Gastrocnemius medialis (tissue), 4 donors: ENCODE measurements around the gene DPP10. TPM values are rescaled to one million over a fixed set of nuclear protein-coding genes. Genes with fewer than 3 reads are reported as not detected.

Experiments used
- ATAC-seq, 2 donors: fragments of 150-250 bp; one replicate each; pipeline ENCODE4 v1.9.1; 2016
- DNase-seq, 2 donors: peaks; one replicate each; pipeline ENCODE4 v3.0.0-alpha.2; 2019
- H3K27ac ChIP-seq, 4 donors: fragments of 200-600 bp; sonication (generic); 1 replicate in 1 of 4; 2 replicates in 3 of 4; pipeline ENCODE4 v1.5.1; 2016 to 2018; ENCODE audit warnings: mild to moderate bottlenecking in 2 of 4, moderate library complexity in 1 of 4
- H3K27me3 ChIP-seq, 3 donors: fragments of 200-600 bp; sonication (generic) in 2 of 3; 1 replicate in 1 of 3; 2 replicates in 2 of 3; pipeline versions ENCODE4 v1.5.1 to v1.6.0; 2016 to 2019; ENCODE audit warnings: mild to moderate bottlenecking in 1 of 3, moderate library complexity in 1 of 3
- H3K36me3 ChIP-seq, 2 donors: fragments of 200-600 bp; sonication (generic) in 1 of 2; one replicate each; pipeline ENCODE4 v1.5.1; 2017 to 2018
- H3K4me1 ChIP-seq, 2 donors: fragments of 200-600 bp; sonication (generic) in 1 of 2; one replicate each; pipeline ENCODE4 v1.5.1; 2016 to 2017; ENCODE audit warnings: mild to moderate bottlenecking in 2 of 2
- H3K4me3 ChIP-seq, 4 donors: fragments of 200-600 bp; sonication (generic) in 3 of 4; 1 replicate in 1 of 4; 2 replicates in 3 of 4; pipeline ENCODE4 v1.5.1; 2016 to 2019; ENCODE audit warnings: mild to moderate bottlenecking in 2 of 4
- H3K9me3 ChIP-seq, 3 donors: fragments of 200-600 bp; sonication (generic) in 2 of 3; 1 replicate in 1 of 3; 2 replicates in 2 of 3; pipeline ENCODE4 v1.5.1; 2016 to 2019
- CTCF ChIP-seq, 5 experiments: fragments of 450-650 bp in 3 of 5; fragments of 200-600 bp in 2 of 5; sonication (generic) in 2 of 5; IDR thresholded peaks in 4 of 5; conservative IDR thresholded peaks in 1 of 5; 1 replicate in 4 of 5; 2 replicates in 1 of 5; pipeline ENCODE4 v1.5.1; 2016 to 2019; ENCODE audit warnings: antibody characterized with exemption in 5 of 5, mild to moderate bottlenecking in 3 of 5, moderate library complexity in 3 of 5
- POLR2A ChIP-seq, 2 donors: fragments of 450-650 bp; IDR thresholded peaks; one replicate each; pipeline ENCODE4 v1.6.1; 2017; ENCODE audit warnings: antibody characterized with exemption in 2 of 2, mild to moderate bottlenecking in 2 of 2, moderate library complexity in 2 of 2
- in situ Hi-C, 4 donors: fragments of 200-750 bp; cut with MboI; loops; one replicate each; pipeline versions ENCODE4 v1.15.0 to v1.8.0; 2017; ENCODE audit warnings: low sequenced_read_pairs in 4 of 4
- intact Hi-C: fragments of 100-400 bp; cut with DNase I; formaldehyde crosslinking; loops from one replicate; pipeline ENCODE4 v1.15.1; 2023; ENCODE audit warnings: low total_unique reads
- total RNA-seq, 4 donors: library from RNA; depleted of rRNA; stranded (reverse); fragments of >200 nt; gene quantifications; one replicate each; pipeline versions ENCODE4 v1.1.0 to v1.2.3, GENCODE V29; 2016

The DPP10 gene
- total RNA-seq, 4 donors from 2014 or later = not detected

GRCh38 chr2:115650827-115651226, 1208.4 kb downstream of the DPP10 start:
- no peak for DNase-seq
- Histone ChIP-seq H3K27me3 (no peaks in the 10 kb centered on the region), H3K27ac (no peak overlapping the region), H3K9me3 (no peaks in the 10 kb centered on the region), H3K4me3 (no peak overlapping the region), H3K36me3 (no peaks in the 10 kb centered on the region), H3K4me1 (no peaks in the 10 kb centered on the region)
- intact Hi-C loops = no loop called here
- TF ChIP-seq CTCF (IDR thresholded peaks at IDR 0.05 in 4 of 5, conservative IDR thresholded peaks at IDR 0.05 in 1 of 5) (no peak), POLR2A (IDR thresholded peaks at IDR 0.05) (no peak)
- no peak for ATAC-seq
- in situ Hi-C loops = no loop called here

- in situ Hi-C loops = no loop called here
- Histone ChIP-seq H3K36me3 (no peaks in the 10 kb centered on the region), H3K4me3 (no peak overlapping the region), H3K4me1 (no peaks in the 10 kb centered on the region), H3K9me3 (no peaks in the 10 kb centered on the region), H3K27me3 (no peaks in the 10 kb centered on the region), H3K27ac (no peak overlapping the region)
- DNase-seq (no peak), ATAC-seq (no peak)
- TF ChIP-seq POLR2A (IDR thresholded peaks at IDR 0.05) = no peak
- TF ChIP-seq CTCF (IDR thresholded peaks at IDR 0.05 in 4 of 5, conservative IDR thresholded peaks at IDR 0.05 in 1 of 5) = no peak
- intact Hi-C loops = no loop called here
These were observed 1210.2 kb downstream of the DPP10 start for GRCh38 chr2:115652652-115653051.

DNA sequence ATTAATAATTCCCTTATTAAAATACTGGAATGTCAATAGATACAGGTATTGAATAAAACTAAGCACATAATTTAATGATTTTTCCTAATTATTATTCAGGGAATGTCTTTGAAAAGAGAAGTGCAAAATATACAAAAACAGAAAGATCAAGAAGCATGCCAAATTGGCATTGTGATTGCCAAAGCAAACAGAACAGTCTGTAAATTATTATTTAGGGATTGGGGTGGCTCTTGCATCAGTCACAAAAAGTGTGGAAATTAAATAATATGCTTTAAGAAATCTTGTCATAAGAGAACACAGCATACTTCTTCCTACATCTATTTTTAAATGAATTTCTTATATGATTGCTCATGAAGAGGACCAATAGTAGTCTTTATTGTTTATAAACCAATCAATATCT, 1211.9 kb downstream of the DPP10 start:
- H3K4me3 ChIP-seq = no peak overlapping the region
- in situ Hi-C loops (no loop called here), intact Hi-C loops (no loop called here)
- TF ChIP-seq CTCF (IDR thresholded peaks at IDR 0.05 in 4 of 5, conservative IDR thresholded peaks at IDR 0.05 in 1 of 5) (no peak), POLR2A (IDR thresholded peaks at IDR 0.05) (no peak)
- no peak for DNase-seq
- no peak overlapping the region for H3K27ac ChIP-seq
- no peak for ATAC-seq
- H3K27me3 ChIP-seq = no peaks in the 10 kb centered on the region
- H3K9me3 ChIP-seq = no peaks in the 10 kb centered on the region
- no peaks in the 10 kb centered on the region for H3K36me3 ChIP-seq
- no peaks in the 10 kb centered on the region for H3K4me1 ChIP-seq

DNA sequence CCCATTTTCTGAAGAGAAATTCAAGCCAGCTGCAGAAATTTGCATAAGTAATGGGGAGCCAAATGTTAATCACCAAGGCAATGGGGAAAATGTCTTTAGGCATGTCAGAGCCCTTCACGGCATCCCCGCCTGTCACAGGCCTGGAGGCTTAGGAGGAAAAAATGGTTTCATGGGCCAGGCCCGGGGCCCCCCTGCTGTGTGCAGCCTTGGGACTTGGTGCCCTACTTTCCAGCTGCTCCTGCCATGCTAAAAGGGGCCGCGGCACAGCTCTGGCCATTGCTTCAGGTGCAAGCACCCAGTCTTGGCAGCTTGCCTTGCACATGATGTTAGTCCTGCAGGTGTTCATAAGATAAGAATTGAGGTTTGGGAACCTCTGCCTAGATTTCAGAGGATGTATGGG, 1235.7 kb downstream of the DPP10 start:
- TF ChIP-seq POLR2A (IDR thresholded peaks at IDR 0.05) (no peak), CTCF (IDR thresholded peaks at IDR 0.05 in 4 of 5, conservative IDR thresholded peaks at IDR 0.05 in 1 of 5) (no peak)
- no peaks in the 10 kb centered on the region for H3K27me3 ChIP-seq
- ATAC-seq (no peak), DNase-seq (no peak)
- peaks cover 0 to under 1% (median 0%) of the 10 kb centered on the region in 3 donors for H3K9me3 ChIP-seq
- H3K27ac ChIP-seq = no peak overlapping the region
- in situ Hi-C loops (no loop called here), intact Hi-C loops (no loop called here)
- H3K4me3 ChIP-seq = no peak overlapping the region
- H3K36me3 ChIP-seq = no peaks in the 10 kb centered on the region
- no peaks in the 10 kb centered on the region for H3K4me1 ChIP-seq

DNA sequence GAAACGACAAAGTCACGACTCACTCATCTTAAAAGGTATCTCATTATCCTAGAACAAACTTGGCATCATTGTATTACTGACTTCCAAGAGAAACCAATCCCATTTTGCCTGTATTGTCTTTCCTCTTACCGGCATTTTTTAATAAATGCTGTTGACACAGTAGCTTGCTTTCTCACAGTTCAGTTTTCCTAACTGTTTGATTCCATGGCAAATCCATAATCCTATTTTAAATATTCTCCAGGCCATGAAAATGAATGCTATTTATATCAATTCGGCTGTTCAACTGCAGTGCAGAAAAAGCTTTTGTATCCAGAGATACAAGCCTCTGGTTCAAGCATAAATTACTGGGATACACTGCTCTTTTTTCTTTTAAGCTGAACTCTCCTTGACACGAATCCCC, 1241.9 kb downstream of the DPP10 start:
- DNase-seq (no peak), ATAC-seq (no peak)
- no peak overlapping the region for H3K4me3 ChIP-seq
- H3K27ac ChIP-seq = no peak overlapping the region
- TF ChIP-seq POLR2A (IDR thresholded peaks at IDR 0.05) (no peak), CTCF (IDR thresholded peaks at IDR 0.05 in 4 of 5, conservative IDR thresholded peaks at IDR 0.05 in 1 of 5) (no peak)
- no peaks in the 10 kb centered on the region for H3K36me3 ChIP-seq
- in situ Hi-C loops (no loop called here), intact Hi-C loops (no loop called here)
- no peaks in the 10 kb centered on the region for H3K4me1 ChIP-seq
- no peaks in the 10 kb centered on the region for H3K27me3 ChIP-seq
- peaks cover 0 to 4% (median 0%) of the 10 kb centered on the region in 3 donors for H3K9me3 ChIP-seq
